Heart left ventricle (tissue), 16 donors: ENCODE data around the gene GPD1. TPM values are rescaled to one million over a fixed set of nuclear protein-coding genes. Genes with fewer than 3 reads are reported as not detected.

Source experiments
- ATAC-seq, 4 donors: fragments of 200-7000 bp; cut with Tn5 transposase; one replicate each; pipeline ENCODE4 v1.9.1; 2020 to 2022; ENCODE audit warnings: moderate library complexity in 4 of 4, mild to moderate bottlenecking in 3 of 4, moderate number of reproducible peaks in 1 of 4
- DNase-seq, 5 donors: peaks; one replicate each; pipeline ENCODE4 v3.0.0-alpha.2; 2020
- H3K27ac ChIP-seq, 12 donors: fragments of 200-600 bp; sonication (generic) in 4 of 12; one replicate each; pipeline versions ENCODE4 v1.5.0 to v1.8.0; 2016 to 2022; ENCODE audit warnings: mild to moderate bottlenecking in 2 of 12
- H3K27me3 ChIP-seq, 9 donors: fragments of 200-600 bp; sonication (generic) in 2 of 9; one replicate each; pipeline versions ENCODE4 v1.5.1 to v1.8.0; 2016 to 2022; ENCODE audit warnings: mild to moderate bottlenecking in 3 of 9
- H3K36me3 ChIP-seq, 9 donors: fragments of 200-600 bp; sonication (generic) in 2 of 9; one replicate each; pipeline versions ENCODE4 v1.5.0 to v1.8.0; 2018 to 2022; ENCODE audit warnings: mild to moderate bottlenecking in 2 of 9
- H3K4me1 ChIP-seq, 12 donors: fragments of 200-600 bp; sonication (generic) in 4 of 12; one replicate each; pipeline versions ENCODE4 v1.5.0 to v1.8.0; 2016 to 2022; ENCODE audit warnings: mild to moderate bottlenecking in 3 of 12
- H3K4me3 ChIP-seq, 12 donors: fragments of 200-600 bp; sonication (generic) in 4 of 12; one replicate each; pipeline versions ENCODE4 v1.5.0 to v1.8.0; 2017 to 2022; ENCODE audit warnings: mild to moderate bottlenecking in 9 of 12, moderate library complexity in 4 of 12
- H3K9me3 ChIP-seq, 12 donors: fragments of 200-600 bp; sonication (generic) in 4 of 12; one replicate each; pipeline versions ENCODE4 v1.5.0 to v1.8.0; 2016 to 2022; ENCODE audit warnings: mild to moderate bottlenecking in 1 of 12
- CTCF ChIP-seq, 12 donors: fragments of 200-600 bp; sonication (generic) in 4 of 12; IDR thresholded peaks; one replicate each; pipeline versions ENCODE4 v1.5.0 to v1.8.0; 2018 to 2022; ENCODE audit warnings: antibody characterized with exemption in 12 of 12, mild to moderate bottlenecking in 5 of 12
- POLR2A ChIP-seq, 2 donors: fragments of 450-650 bp; IDR thresholded peaks; one replicate each; pipeline ENCODE4 v1.6.1; 2017; ENCODE audit warnings: antibody characterized with exemption in 2 of 2, mild to moderate bottlenecking in 2 of 2, moderate library complexity in 2 of 2
- WGBS, 4 donors: extraction: QIAGEN DNeasy Blood & Tissue Kit in 2 of 4; methylation state at CpG; one replicate each; pipeline versions ENCODE4 v1.1.5 to v1.1.7; 2013 to 2018; 5-methylcytosine and 5-hydroxymethylcytosine counted together
- intact Hi-C, 10 donors: fragments of 100-400 bp; cut with DNase I; formaldehyde crosslinking; loops; one replicate each; pipeline versions ENCODE4 v1.11.1 to v1.14.2; 2022
- polyA plus RNA-seq, 2 donors: library from polyadenylated mRNA; stranded (reverse); fragments of 200-250 nt; gene quantifications; one replicate each; pipeline ENCODE4 v1.2.3, GENCODE V29; 2013
- total RNA-seq, 9 donors: library from RNA; depleted of rRNA in 2 of 9; stranded (reverse); fragments of >200 nt in 2 of 9; fragmentation: NEBNext Ultra II Directional in 3 of 9; extraction: Animal tissue kit (Norgen Biotek cat#: 25700) in 3 of 9; gene quantifications; one replicate each; pipeline versions ENCODE4 v1.1.0 to v1.2.4, GENCODE V29; 2016 to 2023
- donor health status: ischemic (EF 13 %, LVEDD 7.1; RV severe dilation, severe dysfunction).
- donor health status: healthy with polysubstance abuse.
- donor health status: DM: no; HTN: yes; CAD: no.
- donor health status: DM: no; HTN: no; CAD: no.
- donor health status: ischemic (EF 25% LVEDD 6.9; RV normal size, moderate dysfunction).
- donor health status: ischemic (EF 25% LVEDD 5.7; RV mildly dilated, moderate dysfunction).
- donor health status: healthy.
- donor health status: DM: yes; HTN: yes; CAD: no.
- donor health status: ischemic (EF 35%, LVEDD 5.7; RV mildly dilated, moderate dysfunction).
- donor health status: nonischemic (EF 11% LVEDD 7.7; RV severe dilation, severe dysfunction).
- donor health status: DM: yes; HTN: yes; CAD: no.
- donor health status: PGD.
- donor health status: ischemic (EF 29% LVEDD 5.4; RV normal size, mild dysfunction).
- donor health status: nonischemic (EF 23%, LVEDD 6.1; RV moderate dilation, normal function).

GPD1 gene
- total and polyA plus RNA-seq, 11 donors = 7.4 to 75.8 (median 10.0) TPM

GRCh38 chr12:50059440-50060119, 44.2 kb upstream of the GPD1 start:
- no peak for DNase-seq
- TF ChIP-seq POLR2A (IDR thresholded peaks at IDR 0.05) (no peak), CTCF (IDR thresholded peaks at IDR 0.05) (no peak)
- Histone ChIP-seq H3K27me3 (peaks cover 0 to 27% (median 0%) of the 10 kb centered on the region in 9 donors), H3K9me3 (no peaks in the 10 kb centered on the region), H3K4me1 (peaks cover 0 to 32% (median 15%) of the 10 kb centered on the region in 12 donors), H3K36me3 (no peaks in the 10 kb centered on the region), H3K4me3 (no peak overlapping the region), H3K27ac (no peak overlapping the region)
- 71 to 87% (median 84%) methylated on average over 10 to 12 of the region's 12 CpGs for WGBS, 4 donors
- intact Hi-C loops = loop anchor here (5.0 to 10.0 kb wide), 8 partner anchors 87 to 295 kb away; partner anchors contain the start of gene AQP6 (in 1 of the 10)
- no peak for ATAC-seq

- ATAC-seq (no peak), DNase-seq (no peak)
- Histone ChIP-seq H3K4me3 (no peak overlapping the region), H3K4me1 (peaks cover 0 to 32% (median 15%) of the 10 kb centered on the region in 12 donors), H3K27ac (no peak overlapping the region), H3K27me3 (peaks cover 0 to 27% (median 0%) of the 10 kb centered on the region in 9 donors), H3K36me3 (no peaks in the 10 kb centered on the region), H3K9me3 (no peaks in the 10 kb centered on the region)
- 65 to 71% (median 68%) methylated on average over 4 of the region's 4 CpGs for WGBS, 4 donors
- TF ChIP-seq POLR2A (IDR thresholded peaks at IDR 0.05) (no peak), CTCF (IDR thresholded peaks at IDR 0.05) (no peak)
- intact Hi-C loops = loop anchor here in 3 of 10 donors (5.0 to 10.0 kb wide), 3 partner anchors 93 to 295 kb away; no protein-coding TSS in a partner anchor
Measured at GRCh38 chr12:50060120-50060468, 43.7 kb upstream of the GPD1 start.

- ATAC-seq (no peak), DNase-seq (no peak)
- no peaks in the 10 kb centered on the region for H3K36me3 ChIP-seq
- no peak overlapping the region for H3K4me3 ChIP-seq
- no peaks in the 10 kb centered on the region for H3K9me3 ChIP-seq
- no peak overlapping the region for H3K27ac ChIP-seq
- peaks cover 0 to 18% (median 0%) of the 10 kb centered on the region in 9 donors for H3K27me3 ChIP-seq
- peaks cover 0 to 26% (median 12%) of the 10 kb centered on the region in 12 donors for H3K4me1 ChIP-seq
- TF ChIP-seq POLR2A (IDR thresholded peaks at IDR 0.05) (no peak), CTCF (IDR thresholded peaks at IDR 0.05) (no peak)
- WGBS, 4 donors = 80 to 96% (median 91%) methylated on average over 2 of the region's 2 CpGs
- intact Hi-C loops = loop anchor here in 3 of 10 donors (5.0 to 10.0 kb wide), 3 partner anchors 94 to 296 kb away; no protein-coding TSS in a partner anchor
Measured at GRCh38 chr12:50061171-50061570, 42.6 kb upstream of the GPD1 start.

- peaks cover 0 to 17% (median 3%) of the 10 kb centered on the region in 12 donors for H3K4me1 ChIP-seq
- DNase-seq (peak in 1 of 5 donors; percentile 19), ATAC-seq (no peak)
- H3K9me3 ChIP-seq = no peaks in the 10 kb centered on the region
- H3K4me3 ChIP-seq = no peak overlapping the region
- H3K27me3 ChIP-seq = peaks cover 0 to 11% (median 0%) of the 10 kb centered on the region in 9 donors
- TF ChIP-seq POLR2A (IDR thresholded peaks at IDR 0.05) (no peak), CTCF (IDR thresholded peaks at IDR 0.05) (no peak)
- 56 to 66% (median 64%) methylated on average over 6 of the region's 6 CpGs for WGBS, 4 donors
- H3K27ac ChIP-seq = no peak overlapping the region
- H3K36me3 ChIP-seq = no peaks in the 10 kb centered on the region
- intact Hi-C loops = loop anchor here in 3 of 10 donors (5.0 to 10.0 kb wide), 3 partner anchors 95 to 297 kb away; no protein-coding TSS in a partner anchor
Measured at GRCh38 chr12:50061946-50062686, 41.7 kb upstream of the GPD1 start.
